DMS79 treated with DMSO at 0.1 percent for 48 hours (cell line): ENCODE measurements around the gene NPAS3.

Experiments
- DNase-seq: peaks from one replicate; lab custom pipeline; 2025; lab: John Stamatoyannopoulos, UW

NPAS3 gene

GRCh38 chr14:33642691-33643244 lies 704.1 kb downstream of the NPAS3 start:
- DNase-seq: no peak

- no peak for DNase-seq
Measured at GRCh38 chr14:33643426-33644181, 704.9 kb downstream of the NPAS3 start.

GRCh38 chr14:33646692-33647260 lies 708.1 kb downstream of the NPAS3 start:
- DNase-seq: no peak

- DNase-seq: no peak
Measured at GRCh38 chr14:33647385-33647786, 708.7 kb downstream of the NPAS3 start.

- DNase-seq: no peak
Measured at GRCh38 chr14:33650430-33650829, 711.8 kb downstream of the NPAS3 start.

GRCh38 chr14:33652566-33653307 lies 714.1 kb downstream of the NPAS3 start:
- no peak for DNase-seq

- no peak for DNase-seq
Measured at GRCh38 chr14:33653308-33653695, 714.6 kb downstream of the NPAS3 start.

GRCh38 chr14:33655421-33655820 lies 716.7 kb downstream of the NPAS3 start:
- DNase-seq: no peak

- no peak for DNase-seq
Measured at GRCh38 chr14:33657476-33657875, 718.8 kb downstream of the NPAS3 start.

- DNase-seq: no peak
Measured at GRCh38 chr14:33660248-33660647, 721.6 kb downstream of the NPAS3 start.

- DNase-seq: no peak
Measured at GRCh38 chr14:33661101-33661500, 722.4 kb downstream of the NPAS3 start.

GRCh38 chr14:33668066-33668465 lies 729.4 kb downstream of the NPAS3 start:
- DNase-seq: no peak

- DNase-seq: no peak
Measured at GRCh38 chr14:33669111-33669510, 730.4 kb downstream of the NPAS3 start.

- DNase-seq: no peak
Measured at GRCh38 chr14:33670235-33670634, 731.6 kb downstream of the NPAS3 start.

- DNase-seq: no peak
Measured at GRCh38 chr14:33671556-33671955, 732.9 kb downstream of the NPAS3 start.

GRCh38 chr14:33674927-33675326 lies 736.2 kb downstream of the NPAS3 start:
- no peak for DNase-seq

GRCh38 chr14:33675415-33676130 lies 736.9 kb downstream of the NPAS3 start:
- DNase-seq: no peak

- DNase-seq: no peak
Measured at GRCh38 chr14:33676135-33676566, 737.5 kb downstream of the NPAS3 start.

- no peak for DNase-seq
Measured at GRCh38 chr14:33676891-33677290, 738.2 kb downstream of the NPAS3 start.

- DNase-seq: no peak
Measured at GRCh38 chr14:33678005-33678404, 739.3 kb downstream of the NPAS3 start.

- no peak for DNase-seq
Measured at GRCh38 chr14:33679025-33679424, 740.3 kb downstream of the NPAS3 start.
